GM19395 (cell line): Measurements from ENCODE around the gene SLC28A2.
"Not testable (repeated sequence)": the region's sequence is repeated elsewhere in the genome, so short reads cannot be mapped to it uniquely, and the experiment has no call there.

Source experiments
- ATAC-seq: cut with Tn5 transposase; IDR thresholded peaks from one replicate; pipeline ENCODE4 v1.9.1; 2021; ENCODE audit warnings: mild to moderate bottlenecking, moderate library complexity; ENCODE audit not compliant: unreplicated experiment

Gene SLC28A2

DNA sequence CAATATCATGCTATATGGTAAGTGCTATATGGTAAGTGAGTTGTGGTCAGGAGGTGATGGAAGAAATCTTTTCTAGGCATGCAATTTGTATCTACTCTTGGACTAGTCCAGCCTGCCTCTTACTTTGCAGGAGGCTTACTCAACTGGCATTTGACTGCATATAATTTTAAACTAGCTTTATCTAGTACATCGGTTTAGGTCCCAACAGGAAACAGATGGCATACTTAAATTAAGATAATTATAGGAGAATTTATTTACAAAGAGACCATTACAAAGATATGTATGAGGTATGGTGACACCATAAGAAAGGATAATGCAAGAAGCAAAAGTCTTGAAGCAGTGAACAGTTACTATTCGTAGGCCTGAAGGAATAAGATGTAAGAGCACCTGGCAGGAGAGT lies 7.8 kb downstream of the SLC28A2 start:
- ATAC-seq = no peak

DNA sequence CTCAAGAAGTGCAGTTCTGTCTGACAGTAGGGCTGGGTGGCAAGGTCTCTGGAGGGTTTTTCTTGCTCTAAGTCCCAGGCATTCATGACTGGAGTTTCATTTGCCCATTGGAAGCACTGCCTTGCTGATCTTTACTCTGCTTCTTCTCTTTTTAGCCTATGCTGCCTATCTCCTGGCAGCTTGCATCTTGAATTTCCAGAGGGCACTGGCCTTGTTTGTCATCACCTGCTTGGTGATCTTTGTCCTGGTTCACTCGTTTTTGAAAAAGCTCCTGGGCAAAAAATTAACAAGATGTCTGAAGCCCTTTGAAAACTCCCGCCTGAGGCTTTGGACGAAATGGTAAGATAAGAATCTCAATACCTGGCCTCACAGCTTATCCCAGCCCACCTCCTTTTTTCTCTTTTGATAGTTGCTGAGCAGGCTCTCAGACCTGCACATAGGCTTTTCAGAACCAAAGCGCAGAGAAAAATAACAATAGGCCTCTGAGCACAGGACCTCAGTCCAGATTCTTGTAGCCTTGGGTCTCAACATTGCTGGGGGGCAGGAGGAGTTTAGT lies 10.9 kb downstream of the SLC28A2 start:
- ATAC-seq = no peak

DNA sequence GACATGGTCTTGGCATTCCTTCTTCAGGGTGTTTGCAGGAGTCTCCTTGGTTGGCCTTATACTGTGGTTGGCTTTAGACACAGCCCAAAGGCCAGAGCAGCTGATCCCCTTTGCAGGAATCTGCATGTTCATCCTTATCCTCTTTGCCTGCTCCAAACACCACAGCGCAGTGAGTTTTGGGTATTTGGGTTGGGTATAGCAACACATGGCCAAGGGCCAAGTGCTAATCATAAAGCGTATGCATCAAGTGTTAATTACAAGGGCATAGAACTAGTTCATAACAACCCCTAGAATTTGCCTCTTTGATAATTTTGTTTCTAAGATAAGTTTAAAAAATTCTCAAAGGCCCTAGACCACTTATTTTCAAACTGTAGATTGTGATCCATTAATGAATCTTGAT lies 11.8 kb downstream of the SLC28A2 start:
- no peak for ATAC-seq

- ATAC-seq = no peak
Observed at GRCh38 chr15:45265506-45265905, 13.5 kb downstream of the SLC28A2 start.

DNA sequence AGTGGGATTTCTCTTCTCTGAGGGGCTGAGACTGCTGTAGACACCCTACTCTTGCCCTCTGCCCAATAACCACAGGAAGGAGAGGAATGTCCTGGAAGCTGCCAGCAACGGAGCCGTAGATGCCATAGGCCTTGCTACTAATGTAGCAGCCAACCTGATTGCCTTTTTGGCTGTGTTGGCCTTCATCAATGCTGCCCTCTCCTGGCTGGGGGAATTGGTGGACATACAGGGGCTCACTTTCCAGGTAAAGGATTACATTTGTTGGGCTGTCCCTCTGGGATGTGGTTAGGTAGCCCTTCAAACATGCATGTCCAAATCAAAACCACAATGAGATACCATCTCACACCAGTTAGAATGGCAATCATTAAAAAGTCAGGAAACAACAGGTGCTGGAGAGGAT lies 16.1 kb downstream of the SLC28A2 start:
- ATAC-seq = no peak

DNA sequence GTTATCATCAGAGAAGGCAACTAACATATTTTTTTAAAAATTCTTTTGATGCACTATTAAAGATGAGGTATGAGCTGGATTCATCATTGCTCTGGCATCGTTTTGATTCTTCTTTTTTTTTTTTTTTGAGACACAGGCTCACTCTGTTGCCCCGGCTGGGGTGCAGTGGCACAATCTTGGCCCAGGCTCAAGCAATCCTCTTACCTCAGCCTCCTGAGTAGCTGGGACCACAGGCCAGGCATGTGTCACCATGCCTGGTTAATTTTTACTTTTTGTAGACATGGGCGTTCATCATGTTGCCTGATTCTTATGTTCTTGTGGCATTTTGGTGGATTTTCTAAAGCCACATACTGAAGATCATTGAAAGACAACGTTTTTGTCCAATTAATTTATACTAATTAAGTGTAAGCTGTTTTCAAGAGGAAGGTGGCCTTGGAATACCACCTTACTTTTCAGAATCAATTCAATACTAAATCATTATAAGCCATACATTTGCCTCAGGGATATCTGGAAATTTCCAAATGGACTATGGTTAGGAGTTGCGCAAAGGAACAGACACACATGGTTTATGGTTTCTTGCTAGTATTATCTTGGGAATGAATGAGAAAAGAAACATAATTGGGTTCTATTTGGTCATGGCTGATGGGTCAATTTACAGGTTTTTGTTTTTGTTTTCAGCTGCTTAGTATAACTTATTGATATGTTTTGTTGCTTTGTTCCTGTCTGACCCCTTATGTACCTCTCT lies 22.8 kb downstream of the SLC28A2 start:
- ATAC-seq = no peak

GRCh38 chr15:45276831-45277230 lies 24.8 kb downstream of the SLC28A2 start:
- ATAC-seq = no peak

DNA sequence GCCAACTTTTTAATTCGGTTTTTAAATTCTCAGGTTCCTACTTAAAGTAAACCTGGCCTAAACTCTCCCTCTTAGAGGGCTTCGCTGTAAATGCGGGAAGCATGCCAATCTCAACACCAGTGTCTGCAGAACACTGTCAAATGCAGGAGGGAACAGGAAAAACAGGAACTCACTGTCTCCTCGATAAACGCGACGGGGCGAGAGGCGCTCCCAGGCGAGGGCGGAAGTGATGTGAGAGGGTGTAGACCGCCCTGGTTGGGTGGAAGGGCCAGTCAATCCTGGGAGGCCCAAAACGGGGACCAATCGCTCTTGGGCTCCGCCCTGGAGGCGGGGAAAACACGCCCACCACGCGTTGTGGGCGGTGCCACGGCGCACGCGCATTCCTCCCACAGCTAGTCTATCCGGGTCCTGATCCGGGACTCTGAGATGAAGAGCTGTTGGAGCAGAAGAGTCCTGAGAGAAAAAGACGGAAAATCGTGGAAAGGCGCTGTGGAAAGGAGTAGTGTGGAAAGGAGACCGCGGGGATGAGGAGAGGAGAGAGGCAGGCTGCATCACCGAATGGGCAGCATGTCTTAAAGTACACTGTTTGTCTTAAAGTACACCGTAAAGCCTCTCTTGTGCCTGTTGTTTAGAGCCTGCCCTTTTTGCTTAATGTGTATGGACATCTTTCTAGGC lies 27.1 kb downstream of the SLC28A2 start:
- peak; percentile 100 for ATAC-seq

- ATAC-seq = no peak
Observed at GRCh38 chr15:45285413-45285812, 33.4 kb downstream of the SLC28A2 start.

DNA sequence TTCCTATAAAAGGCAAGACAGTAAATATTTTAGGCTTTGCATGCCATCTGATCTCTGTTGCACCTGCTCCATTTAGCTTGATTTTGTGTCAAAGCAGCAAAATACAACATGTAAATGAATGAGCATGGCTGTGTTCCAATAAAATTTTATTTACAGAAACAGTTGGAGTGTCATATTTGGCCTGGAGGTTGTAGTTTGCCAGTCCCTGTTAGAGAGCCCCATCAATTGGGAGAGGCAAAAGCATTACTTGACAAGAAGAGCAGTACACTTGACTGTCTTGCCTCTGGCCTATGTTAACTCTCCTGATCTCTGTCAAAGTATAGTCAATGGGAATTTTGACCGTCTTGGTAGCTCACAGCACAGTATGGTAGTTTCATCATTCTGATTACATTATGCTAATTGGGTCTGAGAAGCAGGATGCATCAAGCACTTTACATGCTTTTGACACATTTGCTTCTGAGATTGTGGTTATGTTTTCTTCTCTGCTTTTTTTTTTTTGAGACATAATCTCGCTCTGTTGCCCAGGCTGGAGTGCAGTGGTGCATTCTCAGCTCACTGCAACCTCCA lies 35.4 kb downstream of the SLC28A2 start:
- ATAC-seq = no peak

DNA sequence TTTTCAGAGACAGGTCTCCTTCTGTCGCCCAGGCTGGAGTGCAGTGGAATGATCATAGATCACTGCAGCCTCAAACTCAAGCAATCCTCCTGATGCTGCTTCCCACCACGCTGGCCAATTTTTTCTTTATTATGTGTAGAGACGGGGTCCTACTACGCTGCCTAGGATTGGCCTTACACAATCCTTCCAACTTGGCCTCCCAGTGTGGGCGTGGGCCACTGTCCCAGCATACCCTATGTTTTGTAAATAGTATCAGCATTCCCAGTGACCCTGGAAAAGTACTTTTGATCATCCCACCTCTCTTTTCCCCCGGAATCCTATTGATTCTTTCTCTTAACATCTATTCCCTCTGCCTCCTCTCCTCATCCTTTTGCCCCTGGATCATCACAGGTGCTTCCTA lies 36.9 kb downstream of the SLC28A2 start:
- no peak for ATAC-seq

- ATAC-seq = no peak
Observed at GRCh38 chr15:45291822-45292582, 40.0 kb downstream of the SLC28A2 start.

- not testable (repeated sequence) for ATAC-seq
Observed at GRCh38 chr15:45293326-45293725, 41.3 kb downstream of the SLC28A2 start.

GRCh38 chr15:45298964-45299378 lies 46.9 kb downstream of the SLC28A2 start:
- ATAC-seq = not testable (repeated sequence)

DNA sequence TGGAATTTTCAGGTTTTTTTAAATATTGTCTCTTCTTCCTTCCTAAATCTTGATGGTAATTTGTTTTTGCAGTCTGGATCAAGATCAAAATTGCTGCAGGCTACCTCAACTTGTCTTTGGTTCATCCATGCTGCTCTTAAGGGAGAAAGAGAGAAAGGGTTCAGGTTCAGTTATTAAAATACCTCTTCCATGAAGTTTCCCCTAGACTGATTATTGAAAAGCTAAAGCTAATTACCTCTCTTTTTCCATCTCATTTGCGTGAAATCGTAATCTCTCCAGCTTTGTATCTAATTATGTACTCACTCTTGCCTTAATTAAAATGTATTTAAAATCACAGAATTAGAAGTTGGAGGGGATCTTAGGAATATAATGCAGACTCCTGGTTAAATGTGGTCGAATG lies 52.7 kb downstream of the SLC28A2 start:
- no peak for ATAC-seq

DNA sequence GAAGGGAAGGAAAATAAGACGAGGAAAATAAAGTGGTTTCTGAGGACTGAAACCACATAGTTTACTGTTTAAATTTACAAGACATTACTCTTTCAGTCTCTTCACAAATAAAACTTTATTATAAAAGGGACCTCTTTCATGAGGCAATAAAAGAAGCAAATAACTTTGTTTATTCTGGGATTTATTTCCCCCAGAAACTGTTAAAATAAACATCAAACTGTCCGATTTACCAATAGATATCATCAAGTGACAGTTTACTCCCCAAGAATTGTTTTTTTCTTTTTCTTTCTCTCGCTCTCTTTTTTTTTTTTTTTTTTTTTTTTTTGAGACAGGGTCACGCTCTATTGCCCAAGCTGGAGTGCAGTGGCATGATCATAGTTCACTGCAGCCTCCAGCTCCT lies 54.1 kb downstream of the SLC28A2 start:
- ATAC-seq = no peak

GRCh38 chr15:45307230-45307924 lies 55.3 kb downstream of the SLC28A2 start:
- no peak for ATAC-seq

DNA sequence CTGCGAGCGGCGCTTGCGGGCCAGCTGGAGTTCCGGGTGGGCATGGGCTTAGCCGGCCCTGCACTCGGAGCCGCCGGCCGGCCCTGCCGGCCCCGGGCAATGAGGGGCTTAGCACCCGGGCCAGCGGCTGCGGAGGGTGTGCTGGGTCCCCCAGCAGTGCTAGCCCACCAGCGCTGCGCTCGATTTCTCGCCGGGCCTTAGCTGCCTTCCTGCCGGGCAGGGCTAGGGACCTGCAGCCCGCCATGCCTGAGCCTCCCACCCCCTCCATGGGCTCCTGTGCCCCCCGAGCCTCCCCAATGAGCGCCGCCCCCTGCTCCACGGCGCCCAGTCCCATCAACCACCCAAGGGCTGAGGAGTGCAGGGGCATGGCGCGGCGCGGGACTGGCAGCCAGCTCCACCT lies 62.1 kb downstream of the SLC28A2 start:
- not testable (repeated sequence) for ATAC-seq

DNA sequence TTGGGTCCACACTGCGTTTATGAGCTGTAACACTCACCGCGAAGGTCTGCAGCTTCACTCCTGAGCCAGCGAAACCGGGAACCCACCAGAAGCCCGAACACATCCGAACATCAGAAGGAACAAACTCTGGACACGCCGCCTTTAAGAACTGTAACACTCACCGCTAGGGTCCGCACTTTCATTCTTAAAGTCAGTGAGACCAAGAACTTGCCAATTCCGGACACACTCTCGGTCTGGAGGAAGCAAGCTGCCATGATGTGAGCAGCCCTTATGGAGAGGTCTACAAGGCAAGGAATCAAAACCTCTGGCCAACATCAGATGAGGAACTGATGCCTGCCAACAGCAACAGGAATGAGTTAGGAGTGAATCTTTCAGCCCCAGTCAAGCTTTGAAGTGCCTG lies 62.9 kb downstream of the SLC28A2 start:
- no peak for ATAC-seq

- ATAC-seq = no peak
Observed at GRCh38 chr15:45319472-45320214, 67.6 kb downstream of the SLC28A2 start.
